GM12873 (cell line): Measurements from ENCODE around the gene LDLRAD4.

Experiments
- CTCF ChIP-seq: IDR thresholded peaks from 2 replicates; pipeline ENCODE4 v1.5.1; 2012; ENCODE audit warnings: low read depth, mild to moderate bottlenecking, moderate library complexity, low read length, control low read depth; ENCODE audit not compliant: insufficient read depth; ENCODE audit errors: missing control alignments

The LDLRAD4 gene

GRCh38 chr18:13276530-13277520, 58.3 kb downstream of the LDLRAD4 start:
- no peak for TF ChIP-seq CTCF

- TF ChIP-seq CTCF = no peak
These were observed 59.6 kb downstream of the LDLRAD4 start for GRCh38 chr18:13278062-13278630.

DNA sequence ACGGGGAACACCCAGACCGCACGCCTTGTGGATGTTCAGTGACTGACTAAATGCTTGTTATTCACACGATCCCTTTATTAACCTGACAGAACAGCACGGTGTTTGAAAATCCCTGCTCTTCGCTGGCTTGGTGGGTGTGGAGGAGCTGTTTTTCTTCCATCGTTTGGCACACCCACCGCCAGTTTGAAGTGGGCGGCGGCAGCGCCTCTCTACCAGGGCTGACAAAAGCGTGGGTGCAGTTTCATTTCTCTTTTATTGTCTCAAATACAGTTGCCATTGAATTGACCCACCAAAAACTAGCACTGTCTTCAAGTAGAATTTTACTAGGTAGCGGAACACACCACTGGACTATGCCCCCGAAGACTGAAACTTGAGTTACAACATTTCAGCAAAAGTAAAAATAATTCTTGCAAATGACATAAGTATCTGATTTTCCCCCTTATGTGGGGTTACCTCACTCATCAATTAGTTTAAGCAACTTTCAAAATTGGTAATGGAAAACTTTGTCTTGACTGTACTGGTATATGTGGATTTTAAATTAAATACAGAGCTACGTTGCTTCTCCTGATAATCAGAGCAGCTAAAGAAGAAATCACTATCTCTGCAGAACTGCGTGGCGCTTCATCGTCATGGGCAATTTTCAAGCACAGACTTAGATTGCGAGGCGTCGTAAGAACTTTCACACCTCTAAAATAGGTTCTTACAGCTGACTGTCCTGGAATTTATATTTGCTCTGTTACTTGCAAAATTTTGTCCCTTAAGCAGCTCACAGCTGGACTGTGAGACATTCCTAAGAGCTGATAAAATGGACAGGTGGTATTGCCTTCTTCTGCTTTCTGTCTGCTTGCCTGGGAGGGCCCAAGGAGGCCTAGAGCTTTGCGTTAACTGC, 60.9 kb downstream of the LDLRAD4 start:
- TF ChIP-seq CTCF = no peak

- no peak for TF ChIP-seq CTCF
These were observed 61.7 kb downstream of the LDLRAD4 start for GRCh38 chr18:13280070-13280795.

DNA sequence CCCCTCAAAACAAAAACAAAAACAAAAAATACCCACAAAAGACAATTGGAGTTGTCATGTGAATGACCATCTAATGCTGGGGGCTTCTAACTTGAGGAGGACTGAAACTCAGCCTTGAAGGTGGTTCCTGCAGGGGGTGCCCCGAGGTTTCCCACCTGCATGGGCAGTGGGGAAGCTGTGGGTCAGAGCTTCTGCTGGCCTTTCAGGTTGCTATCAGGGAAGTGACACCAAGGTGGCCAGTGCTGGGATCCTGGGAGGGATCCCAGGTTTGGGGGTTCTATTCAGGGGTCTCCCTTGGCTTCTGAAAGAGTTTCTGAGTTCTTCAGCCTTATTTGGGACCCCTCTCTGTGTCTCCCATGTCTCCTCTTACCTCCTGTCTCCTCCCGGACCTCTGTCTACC, 62.8 kb downstream of the LDLRAD4 start:
- no peak for TF ChIP-seq CTCF

DNA sequence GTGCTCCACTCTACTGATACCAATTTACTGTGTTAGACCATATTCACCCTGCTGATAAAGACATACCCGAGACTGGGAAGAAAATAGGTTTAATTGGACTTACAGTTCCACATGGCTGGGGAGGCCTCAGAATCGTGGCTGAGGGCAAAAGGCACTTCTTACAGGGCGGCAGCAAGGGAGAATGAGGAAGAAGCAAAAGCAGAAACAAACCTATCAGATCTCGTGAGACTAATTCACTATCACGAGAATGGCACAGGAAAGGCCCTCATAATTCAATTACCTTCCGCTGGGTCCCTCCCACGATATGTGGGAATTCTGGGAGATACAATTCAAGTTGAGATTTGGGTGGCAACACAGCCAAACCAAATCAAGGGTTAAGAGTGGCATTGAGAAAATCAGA, 65.2 kb downstream of the LDLRAD4 start:
- no peak for TF ChIP-seq CTCF
